Mononuclear cell (primary cell): ENCODE data around the gene MAMSTR. TPM values are rescaled to one million over a fixed set of nuclear protein-coding genes. Genes with fewer than 3 reads are reported as not detected.
A peak's percentile ranks its signal among the peaks of the same experiment; 100 is the strongest.
"Not testable (repeated sequence)": the region's sequence is repeated elsewhere in the genome, so short reads cannot be mapped to it uniquely, and the experiment has no call there.

Experiments used
- H3K27me3 ChIP-seq: 2 replicates; pipeline ENCODE4 v1.6.0; 2011; ENCODE audit warnings: low read length, control low read depth; ENCODE audit not compliant: insufficient read depth
- H3K4me1 ChIP-seq: 2 replicates; pipeline ENCODE4 v1.5.1; 2011; ENCODE audit warnings: mild to moderate bottlenecking, low read length, control low read depth; ENCODE audit not compliant: insufficient read depth
- H3K4me3 ChIP-seq: 2 replicates; pipeline ENCODE4 v1.5.1; 2011; ENCODE audit warnings: mild to moderate bottlenecking, low read length, moderate library complexity
- H3K9me3 ChIP-seq: 2 replicates; pipeline ENCODE4 v1.5.1; 2011; ENCODE audit warnings: low read depth, mild to moderate bottlenecking, control low read depth, low read length
- total RNA-seq: library from RNA; depleted of rRNA; stranded (reverse); fragments of >200 nt; gene quantifications from one replicate; pipeline ENCODE4 v1.2.3, GENCODE V29; 2012

MAMSTR gene
- total RNA-seq, 1 donor: 0.10 TPM

- H3K9me3 ChIP-seq: no peaks in the 10 kb centered on the region
- H3K4me3 ChIP-seq: peak overlapping the region; percentile 15
- H3K27me3 ChIP-seq: peaks cover 14% of the 10 kb centered on the region
- H3K4me1 ChIP-seq: peaks cover 23% of the 10 kb centered on the region
These were observed 19.3 kb upstream of the MAMSTR start for GRCh38 chr19:48738557-48739403.

DNA sequence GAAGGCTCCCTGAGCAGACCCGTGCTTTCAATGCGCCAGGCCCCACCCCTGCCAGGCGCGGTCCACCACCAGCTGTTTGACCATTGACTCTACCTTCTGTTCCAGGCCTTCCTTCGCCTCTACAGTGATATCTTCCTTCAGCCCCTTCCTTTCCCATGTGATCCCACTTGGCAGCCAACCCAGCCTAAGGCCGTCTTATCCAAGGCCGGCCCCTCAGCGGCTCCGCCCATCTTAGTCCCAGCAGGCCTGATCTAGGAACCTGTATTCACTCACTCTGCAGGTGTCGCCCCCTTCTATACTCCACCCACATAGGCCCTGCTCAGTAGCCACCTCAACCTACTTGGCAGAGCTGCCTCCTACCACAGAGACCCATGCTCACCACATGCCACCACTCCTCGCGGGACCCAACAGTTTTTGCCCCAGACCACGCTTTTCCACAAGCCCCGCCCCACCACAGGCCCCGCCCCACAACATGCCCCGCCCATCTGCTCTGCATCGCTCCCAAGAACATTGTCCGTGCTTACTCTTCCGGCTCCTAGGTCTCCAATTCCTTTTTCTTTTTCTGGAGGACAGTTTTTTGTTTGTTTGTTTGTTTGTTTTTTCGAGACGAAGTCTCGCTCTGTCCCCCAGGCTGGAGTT lies 18.0 kb upstream of the MAMSTR start:
- Histone ChIP-seq H3K4me1 (peaks cover 23% of the 10 kb centered on the region), H3K4me3 (no peak overlapping the region), H3K27me3 (peaks cover 14% of the 10 kb centered on the region), H3K9me3 (no peaks in the 10 kb centered on the region)

DNA sequence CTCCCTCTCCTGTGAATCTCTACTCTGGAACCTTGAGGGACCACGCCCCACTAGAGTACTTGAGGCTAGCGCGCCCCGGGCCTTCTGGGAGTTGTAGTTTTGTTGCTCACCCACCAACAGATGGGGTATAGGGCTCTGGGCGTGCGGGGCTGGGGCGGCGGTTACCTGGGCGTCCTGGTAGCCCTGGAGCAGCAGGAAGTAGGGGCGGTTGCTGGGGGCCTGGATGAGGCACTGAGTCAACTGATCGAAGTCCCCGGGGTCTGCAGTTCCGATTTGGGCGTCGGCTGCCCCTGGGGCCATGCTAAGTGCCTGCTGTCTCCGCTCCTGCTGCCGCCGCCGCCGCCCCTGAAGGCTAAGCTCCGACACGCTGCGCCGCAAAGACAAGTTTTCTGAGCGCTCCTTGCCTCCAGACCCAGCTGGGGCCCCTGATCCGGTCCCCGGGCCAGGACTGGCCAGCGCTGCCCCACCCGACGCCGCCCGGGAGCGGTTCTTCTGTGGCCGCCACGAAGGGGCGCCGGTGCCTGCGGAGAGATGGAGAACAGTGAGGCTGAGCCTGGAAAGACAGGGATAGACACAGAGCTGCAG lies 15.6 kb upstream of the MAMSTR start:
- Histone ChIP-seq H3K4me3 (no peak overlapping the region), H3K9me3 (no peaks in the 10 kb centered on the region), H3K27me3 (peaks cover 7% of the 10 kb centered on the region), H3K4me1 (peaks cover 11% of the 10 kb centered on the region)

DNA sequence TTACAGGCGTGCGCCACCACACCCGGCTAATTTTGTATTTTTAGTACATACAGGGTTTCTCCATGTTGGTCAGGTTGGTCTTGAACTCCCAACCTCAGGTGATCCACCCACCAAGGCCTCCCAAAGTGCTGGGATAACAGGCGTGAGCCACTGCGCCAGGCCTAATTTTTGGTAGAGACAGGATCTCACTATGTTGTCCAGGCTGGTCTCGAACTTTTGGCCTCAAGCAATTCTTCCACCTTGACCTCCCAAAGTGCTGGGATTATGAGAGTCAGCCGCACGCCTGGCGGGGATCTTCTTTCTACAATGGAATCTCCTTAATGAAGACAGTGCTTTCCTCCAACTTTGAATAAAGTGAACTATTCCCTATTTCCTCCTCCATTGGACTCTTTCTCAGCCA lies 15.1 kb upstream of the MAMSTR start:
- Histone ChIP-seq H3K27me3 (peaks cover 3% of the 10 kb centered on the region), H3K4me3 (no peak overlapping the region), H3K4me1 (peaks cover 7% of the 10 kb centered on the region), H3K9me3 (no peaks in the 10 kb centered on the region)

GRCh38 chr19:48731452-48731851 lies 11.9 kb upstream of the MAMSTR start:
- H3K27me3 ChIP-seq: no peaks in the 10 kb centered on the region
- peaks cover 5% of the 10 kb centered on the region for H3K4me1 ChIP-seq
- H3K9me3 ChIP-seq: no peaks in the 10 kb centered on the region
- H3K4me3 ChIP-seq: no peak overlapping the region

DNA sequence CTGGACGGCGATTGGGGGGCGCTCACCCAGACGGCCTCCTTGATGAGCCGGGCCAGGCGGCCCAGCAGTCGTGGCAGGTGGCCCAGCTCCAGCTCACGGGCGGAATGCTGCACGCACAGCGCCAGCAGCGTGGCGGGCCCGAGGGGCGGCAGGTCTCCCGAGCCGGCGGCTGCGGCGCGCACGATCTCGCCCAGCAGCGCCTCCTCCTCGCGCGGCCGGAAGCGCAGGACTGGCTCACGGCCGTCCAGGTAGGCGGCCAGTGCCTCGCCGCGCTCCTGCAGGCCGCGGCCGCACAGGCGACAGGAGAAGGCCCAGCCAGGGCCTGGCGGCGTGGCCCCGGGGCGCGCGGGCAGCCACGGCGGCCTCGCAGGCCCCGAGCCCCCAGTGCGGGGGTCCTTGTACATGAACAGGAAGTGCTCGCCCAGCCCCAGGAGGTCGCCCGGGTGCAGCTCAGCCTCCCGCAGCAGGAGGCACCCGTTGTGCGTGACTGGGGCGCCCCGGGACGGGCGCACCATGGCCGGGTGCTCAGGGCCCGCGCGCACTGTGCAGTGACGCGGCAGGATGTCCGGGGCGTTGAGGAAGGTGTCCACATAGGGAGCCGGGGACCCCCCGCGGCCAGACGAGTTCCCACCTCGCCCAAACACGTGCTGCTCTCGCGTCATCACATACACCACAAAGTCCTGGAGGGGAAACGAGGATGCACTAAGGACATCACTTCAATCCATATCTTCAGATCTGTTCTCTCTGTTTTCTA lies 9.6 kb upstream of the MAMSTR start:
- Histone ChIP-seq H3K9me3 (no peaks in the 10 kb centered on the region), H3K4me3 (no peak overlapping the region), H3K27me3 (no peaks in the 10 kb centered on the region), H3K4me1 (peaks cover 20% of the 10 kb centered on the region)

DNA sequence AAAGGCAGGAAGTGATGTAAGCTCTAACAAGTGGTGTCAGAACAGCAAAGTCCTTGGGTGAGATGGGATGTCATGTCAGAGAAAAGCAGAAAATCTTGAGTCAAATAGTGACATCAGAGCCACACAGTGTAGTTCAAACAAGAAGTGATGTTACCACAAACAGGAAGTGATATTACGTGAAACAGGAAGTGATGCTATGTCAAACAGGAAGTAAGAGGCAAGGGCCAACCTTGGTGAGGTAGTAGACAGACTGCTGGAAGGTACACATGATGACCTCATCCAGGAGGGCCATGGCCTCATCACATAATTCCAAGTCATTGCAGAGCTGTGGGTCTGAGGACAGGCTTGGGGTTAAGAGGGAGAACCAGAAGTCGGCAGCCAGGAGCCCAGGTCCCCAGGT lies 7.0 kb upstream of the MAMSTR start:
- H3K4me3 ChIP-seq: no peak overlapping the region
- peaks cover 23% of the 10 kb centered on the region for H3K4me1 ChIP-seq
- H3K27me3 ChIP-seq: no peaks in the 10 kb centered on the region
- no peaks in the 10 kb centered on the region for H3K9me3 ChIP-seq

DNA sequence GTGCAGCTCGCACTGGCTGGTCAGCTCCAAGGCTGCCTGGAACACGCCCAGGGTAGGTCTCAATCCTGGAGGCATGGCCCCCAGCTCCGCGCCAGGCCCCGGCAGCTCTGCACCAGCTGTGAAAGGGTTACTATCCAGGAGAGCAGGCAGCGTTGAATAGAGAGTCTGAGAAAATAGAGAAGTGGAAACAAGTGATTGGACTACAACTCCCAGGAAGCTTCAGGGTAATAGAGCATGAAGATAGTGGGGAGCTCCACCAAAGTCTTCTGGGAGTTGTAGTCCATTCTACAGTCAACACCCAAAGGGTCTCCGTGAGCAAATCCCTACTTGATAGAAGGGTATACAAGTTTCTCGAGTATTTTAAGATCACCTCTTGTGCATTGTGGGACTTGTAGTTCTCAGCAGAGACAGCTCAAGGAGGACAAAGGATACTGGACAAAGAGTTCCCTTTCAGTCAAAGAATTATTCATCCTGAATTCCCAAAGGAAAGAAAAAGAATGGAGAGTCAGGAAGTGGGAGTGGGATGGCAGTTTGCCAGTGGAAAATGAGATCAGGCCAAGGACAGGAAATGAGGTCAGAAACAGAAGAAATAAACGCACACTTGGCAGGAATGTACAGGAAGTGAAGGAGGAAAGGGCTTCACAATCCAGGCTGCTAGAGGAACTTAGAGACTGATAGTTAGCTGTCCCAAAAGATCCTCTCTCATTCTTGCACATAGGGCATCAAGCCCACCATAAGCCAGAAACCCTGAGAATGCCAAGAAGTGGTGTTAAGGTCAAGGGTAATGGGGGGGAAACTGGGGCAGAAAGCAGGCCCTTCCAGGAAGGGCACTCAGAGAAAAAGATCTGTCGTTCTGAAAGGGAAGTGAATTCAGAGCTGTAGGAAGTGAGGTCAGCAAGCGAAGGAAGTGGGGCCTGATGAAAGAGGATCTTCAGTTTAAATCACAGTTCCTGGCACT lies 5.5 kb upstream of the MAMSTR start:
- no peak overlapping the region for H3K4me3 ChIP-seq
- H3K9me3 ChIP-seq: no peaks in the 10 kb centered on the region

GRCh38 chr19:48722196-48722708 lies 2.7 kb upstream of the MAMSTR start:
- Histone ChIP-seq H3K9me3 (no peaks in the 10 kb centered on the region), H3K4me3 (no peak overlapping the region), H3K27me3 (no peaks in the 10 kb centered on the region), H3K4me1 (peaks cover 29% of the 10 kb centered on the region)

More for the DNA sequence above, 5.5 kb upstream of the MAMSTR start:
- Histone ChIP-seq H3K27me3 (no peaks in the 10 kb centered on the region), H3K4me1 (peaks cover 29% of the 10 kb centered on the region)

DNA sequence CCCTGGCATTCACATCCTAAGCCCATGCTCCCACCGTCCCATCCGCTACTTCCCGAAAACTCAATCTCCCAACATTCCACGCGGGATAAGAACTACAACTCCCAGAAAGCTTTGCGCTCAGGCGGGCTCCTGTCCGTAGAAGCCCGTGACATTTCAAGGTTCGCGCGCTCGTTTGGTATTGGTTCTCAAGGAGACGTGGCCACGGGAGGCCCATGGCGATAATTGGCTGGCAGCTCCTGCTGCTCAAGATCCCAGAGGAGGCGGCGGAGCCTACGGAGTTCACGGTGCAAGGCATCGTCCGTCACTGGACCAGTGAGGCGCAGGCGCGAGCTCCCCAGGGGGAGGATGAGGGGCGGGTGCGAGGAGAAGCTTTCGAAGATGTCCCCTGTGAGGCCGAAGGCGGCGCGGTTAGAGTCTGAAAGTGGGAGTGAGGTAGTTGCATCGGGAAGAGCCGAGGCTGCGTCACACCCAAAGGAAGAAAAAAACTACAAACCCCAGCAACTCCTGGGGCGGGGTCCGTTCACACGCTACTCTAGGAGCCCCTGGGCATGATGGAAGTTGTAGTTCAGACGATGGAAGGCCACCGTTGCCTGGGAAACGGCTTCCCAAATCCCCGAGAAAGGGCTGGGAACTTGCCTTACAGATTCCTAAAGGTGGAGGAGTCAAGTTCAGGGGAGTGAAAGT lies 1.2 kb upstream of the MAMSTR start:
- Histone ChIP-seq H3K4me3 (peak overlapping the region; percentile 45), H3K9me3 (no peaks in the 10 kb centered on the region), H3K4me1 (peaks cover 17% of the 10 kb centered on the region), H3K27me3 (no peaks in the 10 kb centered on the region)

GRCh38 chr19:48720251-48720612 lies 707 bp upstream of the MAMSTR start:
- Histone ChIP-seq H3K4me1 (peaks cover 12% of the 10 kb centered on the region), H3K4me3 (no peak overlapping the region), H3K27me3 (no peaks in the 10 kb centered on the region)

GRCh38 chr19:48718711-48719231 lies 754 bp downstream of the MAMSTR start:
- Histone ChIP-seq H3K4me3 (no peak overlapping the region), H3K9me3 (no peaks in the 10 kb centered on the region), H3K27me3 (no peaks in the 10 kb centered on the region), H3K4me1 (peaks cover 18% of the 10 kb centered on the region)

More at GRCh38 chr19:48720251-48720612, 707 bp upstream of the MAMSTR start:
- H3K9me3 ChIP-seq: no peaks in the 10 kb centered on the region

GRCh38 chr19:48718106-48718505 lies 1.4 kb downstream of the MAMSTR start:
- H3K4me3 ChIP-seq, H3K9me3 ChIP-seq, H3K27me3 ChIP-seq: not testable (repeated sequence)
- peaks cover 24% of the 10 kb centered on the region for H3K4me1 ChIP-seq
